Transverse colon (tissue), 4 donors: ENCODE measurements around the gene ENO2. TPM values are rescaled to one million over a fixed set of nuclear protein-coding genes. Genes with fewer than 3 reads are reported as not detected.
A peak's percentile ranks its signal among the peaks of the same experiment; 100 is the strongest.

Source experiments
- DNase-seq: peaks from one replicate; pipeline ENCODE4 v3.0.0-alpha.2; 2019
- H3K27ac ChIP-seq, 4 donors: fragments of 200-600 bp; sonication (generic); 2 replicates each; pipeline ENCODE4 v1.5.1; 2016 to 2018; ENCODE audit warnings: inconsistent platforms in 4 of 4
- H3K27me3 ChIP-seq: fragments of 200-600 bp; sonication (generic); 2 replicates; pipeline ENCODE4 v1.5.1; 2017; ENCODE audit warnings: inconsistent platforms
- H3K36me3 ChIP-seq, 4 donors: fragments of 200-600 bp; sonication (generic); 2 replicates each; pipeline ENCODE4 v1.5.1; 2017 to 2019; ENCODE audit warnings: inconsistent platforms in 4 of 4
- H3K4me1 ChIP-seq, 4 donors: fragments of 200-600 bp; sonication (generic); 2 replicates each; pipeline ENCODE4 v1.5.1; 2017 to 2020; ENCODE audit warnings: inconsistent platforms in 4 of 4
- H3K4me3 ChIP-seq, 4 donors: fragments of 200-600 bp; sonication (generic); 1 replicate in 1 of 4; 2 replicates in 3 of 4; pipeline versions ENCODE4 v1.5.1 to v1.6.1; 2017 to 2019; ENCODE audit warnings: inconsistent platforms in 4 of 4
- H3K9me3 ChIP-seq, 2 donors: fragments of 200-600 bp; sonication (generic); 2 replicates each; pipeline ENCODE4 v1.5.1; 2017 to 2019; ENCODE audit warnings: inconsistent platforms in 2 of 2
- CTCF ChIP-seq, 5 experiments: fragments of 200-600 bp in 3 of 5; fragments of 450-650 bp in 2 of 5; sonication (generic) in 3 of 5; IDR thresholded peaks; 1 replicate in 2 of 5; 2 replicates in 3 of 5; pipeline ENCODE4 v1.5.1; 2016 to 2017; ENCODE audit warnings: antibody characterized with exemption in 5 of 5, inconsistent platforms in 3 of 5, mild to moderate bottlenecking in 2 of 5, moderate library complexity in 1 of 5
- EP300 ChIP-seq: sonication (generic); formaldehyde crosslinking; IDR thresholded peaks from one replicate; pipeline ENCODE4 v1.6.1; 2017; ENCODE audit warnings: antibody characterized with exemption, low read depth
- POLR2A ChIP-seq: fragments of 450-650 bp; IDR thresholded peaks from one replicate; pipeline ENCODE4 v1.6.1; 2016; ENCODE audit warnings: antibody characterized with exemption, mild to moderate bottlenecking, moderate library complexity
- POLR2AphosphoS5 ChIP-seq, 3 donors: sonication (generic); formaldehyde crosslinking; IDR thresholded peaks; one replicate each; pipeline ENCODE4 v1.6.1; 2016; ENCODE audit warnings: antibody characterized with exemption in 3 of 3
- WGBS, 2 donors: methylation state at CpG; one replicate each; pipeline ENCODE4 v1.1.5; 2018; ENCODE audit warnings: low coverage in 1 of 2; 5-methylcytosine and 5-hydroxymethylcytosine counted together
- in situ Hi-C, 4 donors: fragments of 200-750 bp; cut with MboI; loops; one replicate each; pipeline versions ENCODE4 v1.15.0 to v1.15.1; 2017; ENCODE audit warnings: low sequenced_read_pairs in 3 of 4, low pct_ligation_motif_present in 1 of 4, low pct_unique_long_range_greater_than_20kb in 1 of 4
- intact Hi-C: fragments of 100-400 bp; cut with DNase I; formaldehyde crosslinking; loops from one replicate; pipeline ENCODE4 v1.15.1; 2023; ENCODE audit warnings: low total_unique reads
- total RNA-seq, 4 donors: library from RNA; depleted of rRNA; stranded (reverse); fragments of >200 nt; gene quantifications; one replicate each; pipeline ENCODE4 v1.1.0, GENCODE V29; 2016

The ENO2 gene
- total RNA-seq, 4 donors from 2014 or later, result 7.2 to 14.1 (median 9.6) TPM

GRCh38 chr12:6921539-6921938 is 7.2 kb downstream of the ENO2 start:
- Histone ChIP-seq H3K27ac (peak overlapping the region in 1 of 4 donors; percentile 19), H3K9me3 (no peaks in the 10 kb centered on the region), H3K27me3 (no peaks in the 10 kb centered on the region), H3K4me3 (no peak overlapping the region), H3K4me1 (peaks cover 11 to 29% (median 25%) of the 10 kb centered on the region in 4 donors), H3K36me3 (no peaks in the 10 kb centered on the region)
- TF ChIP-seq EP300 (no peak), CTCF (IDR thresholded peaks at IDR 0.05) (no peak), POLR2A (no peak), POLR2AphosphoS5 (IDR thresholded peaks at IDR 0.05) (no peak)
- 90% methylated on average over 7 of the region's 7 CpGs; no CpG with 5 or more reads in 1 of the 2 donors for WGBS, 2 donors
- no peak for DNase-seq
- intact Hi-C loops (no loop called here), in situ Hi-C loops (loop anchor here in 1 of 4 donors (25.0 kb wide), 1 partner anchor 191 kb away; the partner anchor contains the start of gene C1RL)

- 73 to 83% methylated on average over 1 to 9 of the region's 9 CpGs for WGBS, 2 donors
- peak overlapping the region in 2 of 4 donors; percentile 14 to 19 for H3K27ac ChIP-seq
- in situ Hi-C loops (loop anchor here in 1 of 4 donors (25.0 kb wide), 1 partner anchor 190 kb away; the partner anchor contains the start of gene C1RL), intact Hi-C loops (no loop called here)
- no peak for TF ChIP-seq POLR2AphosphoS5 (IDR thresholded peaks at IDR 0.05)
- TF ChIP-seq EP300, result no peak
- no peak for TF ChIP-seq POLR2A
- TF ChIP-seq CTCF (IDR thresholded peaks at IDR 0.05), result no peak
- peaks cover 11 to 36% (median 32%) of the 10 kb centered on the region in 4 donors for H3K4me1 ChIP-seq
- H3K9me3 ChIP-seq, result no peaks in the 10 kb centered on the region
- no peaks in the 10 kb centered on the region for H3K27me3 ChIP-seq
- DNase-seq, result peak; percentile 41
- no peak overlapping the region for H3K4me3 ChIP-seq
- no peaks in the 10 kb centered on the region for H3K36me3 ChIP-seq
These were observed 7.9 kb downstream of the ENO2 start for GRCh38 chr12:6921996-6922946.

- no peak overlapping the region for H3K4me3 ChIP-seq
- in situ Hi-C loops, result loop anchor here in 1 of 4 donors (25.0 kb wide), 1 partner anchor 189 kb away; the partner anchor contains the start of gene C1RL
- no peak for DNase-seq
- H3K27ac ChIP-seq, result peak overlapping the region in 2 of 4 donors; percentile 97 to 99
- intact Hi-C loops, result no loop called here
- H3K36me3 ChIP-seq, result no peaks in the 10 kb centered on the region
- peaks cover 11 to 37% (median 32%) of the 10 kb centered on the region in 4 donors for H3K4me1 ChIP-seq
- no peaks in the 10 kb centered on the region for H3K9me3 ChIP-seq
- WGBS, 2 donors, result 70 to 73% methylated on average over 8 to 10 of the region's 10 CpGs
- no peaks in the 10 kb centered on the region for H3K27me3 ChIP-seq
- no peak for TF ChIP-seq POLR2AphosphoS5 (IDR thresholded peaks at IDR 0.05)
- TF ChIP-seq CTCF (IDR thresholded peaks at IDR 0.05), result no peak
- no peak for TF ChIP-seq EP300
- TF ChIP-seq POLR2A, result no peak
These were observed 8.8 kb downstream of the ENO2 start for GRCh38 chr12:6923003-6923732.

- in situ Hi-C loops (loop anchor here in 1 of 4 donors (25.0 kb wide), 1 partner anchor 188 kb away; the partner anchor contains the start of gene C1RL), intact Hi-C loops (loop anchor here (2.0 kb wide), 1 partner anchor 41 kb away; no protein-coding TSS in a partner anchor)
- Histone ChIP-seq H3K4me1 (peaks cover 11 to 38% (median 33%) of the 10 kb centered on the region in 4 donors), H3K27me3 (no peaks in the 10 kb centered on the region), H3K9me3 (no peaks in the 10 kb centered on the region), H3K4me3 (no peak overlapping the region), H3K27ac (peak overlapping the region; percentile 96 to 99 (median 98)), H3K36me3 (no peaks in the 10 kb centered on the region)
- TF ChIP-seq CTCF (IDR thresholded peaks at IDR 0.05) (no peak), POLR2A (no peak), POLR2AphosphoS5 (IDR thresholded peaks at IDR 0.05) (no peak), EP300 (no peak)
- WGBS, 2 donors, result 53% methylated on average over 6 of the region's 6 CpGs; no CpG with 5 or more reads in 1 of the 2 donors
- DNase-seq, result no peak
These were observed 9.5 kb downstream of the ENO2 start for GRCh38 chr12:6923851-6924250.
